AG04450 (cell line): ENCODE measurements around the gene ZNF469. TPM values are rescaled to one million over a fixed set of nuclear protein-coding genes. Genes with fewer than 3 reads are reported as not detected.

Experiments used
- CTCF ChIA-PET: fragments of 300-600, 350-600 bp; formaldehyde crosslinking; extraction: SDS; loops from one replicate; lab custom pipeline; 2022; ENCODE audit warnings: antibody characterized with exemption, inconsistent platforms; lab: Charles Lee
- POLR2A ChIA-PET: fragments of 350-600 bp; formaldehyde crosslinking; extraction: SDS; loops from one replicate; lab custom pipeline; 2021; ENCODE audit warnings: antibody characterized with exemption, inconsistent platforms; lab: Yijun Ruan, JAX
- DNase-seq: peaks from one replicate; pipeline ENCODE4 v3.0.0-alpha.2; 2011; ENCODE audit warnings: low read depth, low spot score
- H3K27ac ChIP-seq: one replicate; pipeline ENCODE4 v1.5.1; 2012; ENCODE audit warnings: low read depth, low read length, control low read depth
- H3K27me3 ChIP-seq: one replicate; pipeline ENCODE4 v1.6.0; 2012; ENCODE audit warnings: low read length; ENCODE audit not compliant: control insufficient read depth, insufficient read depth
- H3K4me3 ChIP-seq: 2 replicates; pipeline ENCODE4 v1.5.1; 2011; ENCODE audit warnings: mild to moderate bottlenecking, low read depth, low read length, control low read depth
- H3K9me3 ChIP-seq: 2 replicates; pipeline ENCODE4 v1.5.1; 2012; ENCODE audit warnings: low read length; ENCODE audit not compliant: control insufficient read depth, insufficient read depth
- polyA plus RNA-seq: library from polyadenylated mRNA; depleted of rRNA; stranded (reverse); fragments of >200 nt; gene quantifications from 2 replicates; pipeline ENCODE4 v1.2.3, GENCODE V29; 2011
- TF ChIP-seq, protein P1 (sequence below): IDR thresholded peaks from 2 replicates; pipeline ENCODE4 v1.5.1; 2011; ENCODE audit warnings: low read depth, low read length, control low read depth, inconsistent platforms

Gene ZNF469
- polyA plus RNA-seq, 1 experiment: 2.2 TPM

- ChIA-PET POLR2A (no interaction called here), CTCF (no interaction called here)
- Histone ChIP-seq H3K9me3 (no peaks in the 10 kb centered on the region; the same call in 1 of the 2 replicates), H3K27me3 (no peaks in the 10 kb centered on the region), H3K4me3 (no peak overlapping the region), H3K27ac (no peak overlapping the region)
- no peak for DNase-seq
- TF ChIP-seq, protein P1, sequence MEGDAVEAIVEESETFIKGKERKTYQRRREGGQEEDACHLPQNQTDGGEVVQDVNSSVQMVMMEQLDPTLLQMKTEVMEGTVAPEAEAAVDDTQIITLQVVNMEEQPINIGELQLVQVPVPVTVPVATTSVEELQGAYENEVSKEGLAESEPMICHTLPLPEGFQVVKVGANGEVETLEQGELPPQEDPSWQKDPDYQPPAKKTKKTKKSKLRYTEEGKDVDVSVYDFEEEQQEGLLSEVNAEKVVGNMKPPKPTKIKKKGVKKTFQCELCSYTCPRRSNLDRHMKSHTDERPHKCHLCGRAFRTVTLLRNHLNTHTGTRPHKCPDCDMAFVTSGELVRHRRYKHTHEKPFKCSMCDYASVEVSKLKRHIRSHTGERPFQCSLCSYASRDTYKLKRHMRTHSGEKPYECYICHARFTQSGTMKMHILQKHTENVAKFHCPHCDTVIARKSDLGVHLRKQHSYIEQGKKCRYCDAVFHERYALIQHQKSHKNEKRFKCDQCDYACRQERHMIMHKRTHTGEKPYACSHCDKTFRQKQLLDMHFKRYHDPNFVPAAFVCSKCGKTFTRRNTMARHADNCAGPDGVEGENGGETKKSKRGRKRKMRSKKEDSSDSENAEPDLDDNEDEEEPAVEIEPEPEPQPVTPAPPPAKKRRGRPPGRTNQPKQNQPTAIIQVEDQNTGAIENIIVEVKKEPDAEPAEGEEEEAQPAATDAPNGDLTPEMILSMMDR: no peak
These were observed 6.9 kb downstream of the ZNF469 start for GRCh38 chr16:88389621-88390160.

- no peaks in the 10 kb centered on the region; the same call in 1 of the 2 replicates for H3K9me3 ChIP-seq
- TF ChIP-seq, protein P1: no peak
- no peak overlapping the region for H3K27ac ChIP-seq
- no peaks in the 10 kb centered on the region for H3K27me3 ChIP-seq
- POLR2A ChIA-PET: no interaction called here
- CTCF ChIA-PET: no interaction called here
- no peak overlapping the region for H3K4me3 ChIP-seq
- DNase-seq: no peak
These were observed 7.5 kb downstream of the ZNF469 start for GRCh38 chr16:88390265-88390664.

DNA sequence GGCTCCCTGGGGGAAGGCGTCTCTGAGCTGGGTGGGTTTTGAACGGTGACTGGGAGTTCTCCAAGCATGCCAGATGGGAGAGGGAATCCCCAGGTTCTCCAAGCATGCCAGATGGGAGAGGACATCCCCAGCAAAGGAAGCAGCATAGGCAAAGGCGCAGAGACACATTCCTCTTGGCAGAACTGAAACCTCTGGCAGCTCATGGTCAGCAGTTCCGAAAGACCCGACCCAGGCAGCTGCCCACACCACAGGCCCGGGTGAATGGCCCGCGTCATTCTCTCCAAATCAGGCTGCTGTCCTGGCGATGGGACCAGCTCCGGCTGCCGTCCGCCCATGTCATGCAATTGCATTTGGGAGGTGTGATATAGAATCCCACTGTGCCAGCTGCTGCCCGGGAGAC is 8.0 kb downstream of the ZNF469 start:
- no peak overlapping the region for H3K27ac ChIP-seq
- no peak overlapping the region for H3K4me3 ChIP-seq
- no peaks in the 10 kb centered on the region; the same call in 1 of the 2 replicates for H3K9me3 ChIP-seq
- CTCF ChIA-PET: no interaction called here
- no peak for DNase-seq
- H3K27me3 ChIP-seq: no peaks in the 10 kb centered on the region
- TF ChIP-seq, protein P1: no peak
- POLR2A ChIA-PET: no interaction called here

GRCh38 chr16:88391144-88391850 is 8.5 kb downstream of the ZNF469 start:
- Histone ChIP-seq H3K27me3 (no peaks in the 10 kb centered on the region), H3K9me3 (no peaks in the 10 kb centered on the region; the same call in 1 of the 2 replicates), H3K27ac (no peak overlapping the region), H3K4me3 (no peak overlapping the region)
- DNase-seq: no peak
- POLR2A ChIA-PET: no interaction called here
- TF ChIP-seq, protein P1: no peak
- CTCF ChIA-PET: no interaction called here

GRCh38 chr16:88392111-88392510 is 9.4 kb downstream of the ZNF469 start:
- ChIA-PET CTCF (no interaction called here), POLR2A (no interaction called here)
- H3K4me3 ChIP-seq: no peak overlapping the region

More at GRCh38 chr16:88392111-88392510, 9.4 kb downstream of the ZNF469 start:
- Histone ChIP-seq H3K27ac (no peak overlapping the region), H3K27me3 (no peaks in the 10 kb centered on the region), H3K9me3 (no peaks in the 10 kb centered on the region; the same call in 1 of the 2 replicates)
- no peak for DNase-seq
- TF ChIP-seq, protein P1: no peak
